ENCODE data around the gene SWAP70.
A peak's percentile ranks its signal among the peaks of the same experiment; 100 is the strongest.

Gene SWAP70

GRCh38 chr11:9651899-9652748 is 11.8 kb upstream of the SWAP70 start:
- no peak for DNase-seq (ENCODE audit: low spot score)

- no peak for DNase-seq (ENCODE audit: low spot score)
These were observed 10.0 kb upstream of the SWAP70 start for GRCh38 chr11:9653871-9654270.

GRCh38 chr11:9656864-9657263 is 7.0 kb upstream of the SWAP70 start:
- DNase-seq (ENCODE audit: low spot score) = no peak

GRCh38 chr11:9657531-9657930 is 6.3 kb upstream of the SWAP70 start:
- DNase-seq (ENCODE audit: low spot score) = no peak

- no peak for DNase-seq (ENCODE audit: low spot score)
These were observed 3.0 kb upstream of the SWAP70 start for GRCh38 chr11:9660886-9661285.

GRCh38 chr11:9662273-9662672 is 1.6 kb upstream of the SWAP70 start:
- DNase-seq (ENCODE audit: low spot score) = peak; percentile 68

- peak; percentile 24 for DNase-seq (ENCODE audit: low spot score)
These were observed 647 bp downstream of the SWAP70 start for GRCh38 chr11:9664276-9665171.

GRCh38 chr11:9665749-9666148 is 1.9 kb downstream of the SWAP70 start:
- no peak for DNase-seq (ENCODE audit: low spot score)

- no peak for DNase-seq (ENCODE audit: low spot score)
These were observed 6.1 kb downstream of the SWAP70 start for GRCh38 chr11:9669954-9670353.

GRCh38 chr11:9672288-9672916 is 8.5 kb downstream of the SWAP70 start:
- DNase-seq (ENCODE audit: low spot score) = no peak

- DNase-seq (ENCODE audit: low spot score) = no peak
These were observed 9.0 kb downstream of the SWAP70 start for GRCh38 chr11:9672918-9673317.

- DNase-seq (ENCODE audit: low spot score) = no peak
These were observed 11.8 kb downstream of the SWAP70 start for GRCh38 chr11:9675691-9676090.

- DNase-seq (ENCODE audit: low spot score) = no peak
These were observed 14.1 kb downstream of the SWAP70 start for GRCh38 chr11:9677951-9678350.

GRCh38 chr11:9678576-9678975 is 14.7 kb downstream of the SWAP70 start:
- no peak for DNase-seq (ENCODE audit: low spot score)

GRCh38 chr11:9680028-9680427 is 16.2 kb downstream of the SWAP70 start:
- no peak for DNase-seq (ENCODE audit: low spot score)

GRCh38 chr11:9681583-9682372 is 17.9 kb downstream of the SWAP70 start:
- DNase-seq (ENCODE audit: low spot score) = no peak

- no peak for DNase-seq (ENCODE audit: low spot score)
These were observed 24.0 kb downstream of the SWAP70 start for GRCh38 chr11:9687711-9688477.

- peak; percentile 88 for DNase-seq (ENCODE audit: low spot score)
These were observed 25.0 kb downstream of the SWAP70 start for GRCh38 chr11:9688716-9689511.

GRCh38 chr11:9689721-9690120 is 25.8 kb downstream of the SWAP70 start:
- DNase-seq (ENCODE audit: low spot score) = peak; percentile 30

GRCh38 chr11:9691865-9692264 is 28.0 kb downstream of the SWAP70 start:
- DNase-seq (ENCODE audit: low spot score) = no peak

All from Ammon's horn (tissue), 1 donor.